ENCODE results near the gene ASB10. TPM values are rescaled to one million over a fixed set of nuclear protein-coding genes. Genes with fewer than 3 reads are reported as not detected.

The ASB10 gene
- total RNA-seq (2014; rRNA removed; shearing (Covaris generic)), result not detected in 2 replicates

- DNase-seq (ENCODE audit: low spot score), result no peak
These were observed at the start of gene ASB10 for GRCh38 chr7:151186640-151187408. Gene ASB10 (minus strand): TSS chr7:151187250. CDS start chr7:151187130, 120 bp downstream.

GRCh38 chr7:151236406-151236805 lies 49.4 kb upstream of the ASB10 start:
- DNase-seq (ENCODE audit: low spot score), result no peak

- DNase-seq (ENCODE audit: low spot score), result no peak
These were observed 48.2 kb upstream of the ASB10 start for GRCh38 chr7:151235091-151235787.

GRCh38 chr7:151233804-151234203 lies 46.8 kb upstream of the ASB10 start:
- no peak for DNase-seq (ENCODE audit: low spot score)

- peak; percentile 64 for DNase-seq (ENCODE audit: low spot score)
These were observed 46.1 kb upstream of the ASB10 start for GRCh38 chr7:151232917-151233701.

- peak; percentile 86 for DNase-seq (ENCODE audit: low spot score)
These were observed 45.3 kb upstream of the ASB10 start, which contains the start of gene CHPF2 for GRCh38 chr7:151232091-151232916. Gene CHPF2 (plus strand): TSS chr7:151232483. CDS start chr7:151234012, 1,529 bp downstream.

DNA sequence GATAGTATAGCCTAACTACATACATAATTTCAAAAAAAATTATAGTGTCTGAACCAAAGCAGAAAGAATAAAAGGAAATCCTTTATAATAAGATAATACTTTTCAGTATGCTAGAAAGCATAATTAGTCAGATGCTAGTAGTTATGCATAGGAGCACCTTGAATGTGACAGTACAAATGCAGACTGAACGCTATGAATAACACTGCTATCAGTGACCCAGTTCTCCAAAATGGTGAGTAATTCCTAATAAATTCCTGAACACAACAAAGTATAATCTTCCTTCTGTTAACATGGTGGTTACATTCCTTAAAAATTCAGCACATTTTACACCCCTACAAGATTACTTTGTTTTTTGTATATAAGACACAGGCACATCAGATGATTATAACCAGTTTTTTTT lies 44.0 kb upstream of the ASB10 start:
- DNase-seq (ENCODE audit: low spot score), result no peak

DNA sequence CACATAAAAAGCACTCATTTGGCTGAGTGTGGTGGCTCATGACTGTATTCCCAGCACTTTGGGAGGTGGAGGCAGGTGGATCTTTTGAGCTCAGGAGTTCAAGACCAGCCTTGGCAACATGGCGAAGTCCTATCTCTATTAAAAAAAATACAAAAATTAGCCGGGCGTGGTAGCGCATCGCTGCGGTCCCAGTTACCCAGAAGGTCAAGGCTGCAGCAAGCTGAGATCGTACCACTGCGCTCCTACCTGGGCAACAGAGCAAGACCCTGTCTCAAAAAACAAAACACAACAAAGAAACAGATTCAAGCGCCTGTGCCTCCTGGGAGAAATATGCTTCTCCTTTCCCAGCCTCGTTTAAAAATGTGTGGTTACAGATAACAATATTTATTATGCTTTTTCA lies 42.2 kb upstream of the ASB10 start:
- no peak for DNase-seq (ENCODE audit: low spot score)

DNA sequence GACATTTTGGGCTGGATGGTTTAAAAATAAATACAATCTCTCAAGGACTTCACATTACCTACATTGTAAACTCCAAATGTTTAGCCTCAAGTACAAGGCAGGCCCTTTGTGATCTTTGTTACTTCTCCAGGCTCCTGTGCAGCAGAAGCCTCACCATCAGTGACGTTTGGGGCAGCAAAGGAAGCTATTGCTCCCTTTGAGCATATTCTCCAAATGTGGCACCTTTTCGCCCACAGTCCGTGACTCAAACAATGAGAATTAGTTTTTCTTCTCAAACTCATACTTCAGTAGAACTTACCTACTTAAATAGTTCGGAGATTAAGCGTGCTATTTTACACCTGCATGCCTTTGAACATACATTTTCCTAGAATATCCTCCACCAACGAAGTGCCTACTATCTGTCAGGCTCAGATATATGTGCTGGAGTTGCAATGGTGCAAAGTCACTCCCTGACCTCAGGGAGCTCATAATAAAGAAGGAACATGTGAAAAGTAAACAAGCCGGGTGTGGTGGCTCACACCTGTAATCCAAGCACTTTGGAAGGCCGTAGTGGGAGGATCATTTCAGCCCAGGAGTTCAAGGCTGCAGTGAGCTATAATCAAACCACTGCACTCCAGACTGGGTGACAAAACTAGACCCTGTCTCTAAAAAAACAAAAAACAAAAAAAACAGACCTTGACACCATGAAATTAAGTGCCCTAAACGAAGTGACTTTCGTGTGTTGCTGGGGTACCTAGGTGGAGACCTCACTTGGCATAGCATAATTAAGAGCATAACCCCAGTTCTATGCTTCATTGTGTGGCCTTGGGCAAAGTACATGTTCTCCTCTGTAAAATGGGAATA lies 41.2 kb upstream of the ASB10 start:
- DNase-seq (ENCODE audit: low spot score), result no peak

DNA sequence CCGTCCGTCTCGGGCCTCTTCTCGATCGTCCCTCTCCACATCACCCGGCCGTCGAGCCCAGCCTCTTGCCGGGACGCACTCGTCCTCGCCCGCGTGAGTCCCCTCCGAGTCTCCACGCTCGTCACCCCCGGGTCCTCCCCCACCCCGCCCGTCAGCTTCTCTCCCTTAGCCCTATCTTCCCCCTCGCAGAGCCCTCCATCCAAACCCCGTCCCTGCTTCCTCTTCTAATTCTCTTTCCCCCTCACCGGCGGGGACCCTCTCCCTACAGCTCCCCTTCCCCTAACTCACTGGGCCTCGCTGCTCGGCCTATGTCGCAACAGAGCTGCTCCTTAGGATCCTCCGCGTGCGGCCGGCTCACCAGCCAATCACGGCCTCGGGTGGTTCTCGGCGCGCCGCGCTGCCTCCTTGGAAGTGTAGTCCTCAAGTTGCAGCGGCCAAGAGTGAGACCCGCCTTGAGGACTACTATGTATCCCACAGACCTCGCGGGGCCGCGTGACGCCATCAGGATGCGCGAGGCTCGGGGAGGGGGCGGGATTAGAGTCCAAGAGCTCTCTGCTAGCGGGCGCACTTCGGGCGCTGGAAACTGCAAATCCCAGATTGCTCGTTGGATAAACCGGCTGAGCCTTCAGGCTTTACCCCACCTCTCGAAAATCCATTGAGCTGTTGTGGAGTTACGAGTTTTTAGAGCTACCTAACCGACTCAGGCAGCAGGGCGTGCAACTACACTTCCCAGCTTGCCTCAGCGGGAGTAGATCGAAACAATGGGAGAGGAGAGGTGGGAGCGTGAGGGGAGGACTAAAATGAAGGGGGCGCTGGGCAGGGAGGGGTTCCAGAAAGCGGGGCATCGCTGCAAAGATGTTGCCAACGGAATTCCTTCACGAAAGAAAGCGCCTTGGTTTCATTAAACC lies 40.1 kb upstream of the ASB10 start, which contains the start of gene ABCF2:
Gene ABCF2, minus strand, starts transcription at position 331 of the 908 bp plus-strand sequence. CDS start 747 bp downstream, outside the sequence.
- DNase-seq (ENCODE audit: low spot score), result peak; percentile 99

DNA sequence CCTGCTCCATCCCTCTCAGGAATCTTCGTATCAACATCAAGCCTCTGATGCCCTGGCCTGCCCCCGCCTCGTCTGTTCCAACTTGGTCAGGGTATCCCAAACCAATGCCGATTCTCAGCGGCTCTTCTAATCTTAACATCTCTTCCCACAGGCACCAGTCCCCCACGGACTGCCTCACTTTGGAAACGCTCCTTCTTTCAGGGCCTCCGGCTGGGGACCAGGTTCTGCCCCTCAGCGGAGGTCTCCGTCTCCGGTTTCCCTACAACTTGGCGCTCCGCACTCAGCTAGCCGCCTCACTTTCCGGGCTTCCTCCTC lies 39.5 kb upstream of the ASB10 start:
- no peak for DNase-seq (ENCODE audit: low spot score)

DNA sequence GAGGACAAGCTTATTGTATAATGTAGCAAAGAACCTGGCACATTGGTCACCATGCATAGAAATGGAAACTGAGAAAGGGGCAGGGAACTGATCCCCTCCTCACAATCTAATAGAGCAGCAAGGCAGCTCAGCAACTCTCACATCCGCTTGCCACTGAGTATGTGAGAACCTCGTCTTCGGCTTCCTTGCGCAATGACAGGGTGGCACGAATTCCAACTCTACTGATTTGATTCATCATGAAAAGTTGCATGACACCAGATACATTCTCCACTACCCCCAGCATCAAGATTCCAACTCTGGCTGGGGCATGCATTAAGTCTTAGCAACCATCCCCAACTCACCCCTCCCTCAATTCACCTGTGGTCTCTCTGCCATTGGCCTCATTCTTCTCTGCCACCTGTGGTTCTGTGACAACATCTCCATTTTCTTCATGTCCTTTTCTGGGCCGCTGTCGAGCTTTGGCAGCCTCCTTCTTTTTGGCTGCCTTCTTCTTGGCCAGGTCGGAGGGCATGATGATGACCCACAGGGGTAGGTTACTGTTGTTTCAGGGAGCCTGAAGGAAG lies 39.0 kb upstream of the ASB10 start:
- no peak for DNase-seq (ENCODE audit: low spot score)

GRCh38 chr7:151223728-151224127 lies 36.7 kb upstream of the ASB10 start:
- no peak for DNase-seq (ENCODE audit: low spot score)

DNA sequence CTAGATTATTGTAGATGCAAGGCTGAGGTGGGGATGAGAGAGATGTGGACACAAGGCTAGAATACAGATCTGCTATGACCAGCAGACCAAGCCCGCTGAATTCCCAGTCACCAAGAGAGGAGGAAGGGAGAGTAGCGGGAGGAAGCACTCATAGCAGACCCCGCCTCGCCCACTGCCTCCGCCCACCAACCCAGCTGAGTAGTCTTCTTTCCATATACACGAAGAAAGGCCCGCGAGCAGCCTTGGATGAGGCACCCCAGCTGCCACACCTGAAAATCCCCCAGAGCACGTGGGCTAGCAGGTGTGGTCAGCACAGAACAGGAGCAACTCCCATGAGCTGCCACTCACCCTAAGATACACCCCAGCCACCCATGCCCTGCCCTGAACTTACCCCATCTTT lies 31.1 kb upstream of the ASB10 start:
- DNase-seq (ENCODE audit: low spot score), result no peak

DNA sequence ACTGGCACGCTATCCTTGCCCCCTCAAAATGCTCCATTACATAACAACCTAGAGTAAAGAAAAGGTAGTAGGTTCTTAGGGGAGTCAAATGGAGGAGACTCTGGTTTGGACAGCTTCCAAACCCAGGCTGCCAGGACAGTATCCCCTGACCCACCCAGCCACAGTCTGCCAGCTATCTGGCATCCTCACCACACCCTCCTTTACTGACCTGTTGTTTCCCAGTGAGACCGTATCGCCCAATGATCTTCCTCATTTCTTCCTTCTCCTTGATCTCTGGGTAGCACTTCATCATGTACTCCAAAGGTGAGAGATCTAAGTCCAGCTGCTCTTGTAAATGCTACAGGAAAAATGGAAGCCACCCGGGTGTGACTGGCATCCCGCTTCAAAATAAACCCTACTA lies 28.3 kb upstream of the ASB10 start:
- DNase-seq (ENCODE audit: low spot score), result no peak

DNA sequence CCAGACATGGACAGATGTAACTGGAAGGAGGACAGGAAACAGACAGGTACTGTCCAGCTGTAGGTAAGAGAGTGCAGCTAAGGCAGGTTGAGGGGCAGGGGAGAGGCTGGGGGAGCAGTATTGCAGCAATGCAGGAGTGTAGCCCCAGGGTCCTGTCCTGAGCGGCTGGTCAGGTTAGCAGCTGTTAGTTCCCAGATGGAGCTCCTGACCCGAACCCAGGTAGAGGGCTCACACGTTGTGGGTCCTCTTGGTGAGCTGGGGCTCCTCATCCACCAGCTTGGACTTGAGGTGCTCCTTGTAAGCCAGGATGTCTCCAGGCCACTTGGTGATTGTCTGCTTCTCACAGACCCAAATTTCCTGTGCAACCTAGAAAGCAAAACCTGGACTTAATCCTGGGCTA lies 26.8 kb upstream of the ASB10 start:
- DNase-seq (ENCODE audit: low spot score), result no peak

- DNase-seq (ENCODE audit: low spot score), result no peak
These were observed 25.6 kb upstream of the ASB10 start for GRCh38 chr7:151212626-151213025.

- no peak for DNase-seq (ENCODE audit: low spot score)
These were observed 24.2 kb upstream of the ASB10 start for GRCh38 chr7:151211155-151211772.
